ENCODE measurements around the gene BRD9. TPM values are rescaled to one million over a fixed set of nuclear protein-coding genes. Genes with fewer than 3 reads are reported as not detected.
"Not testable (repeated sequence)": the region's sequence is repeated elsewhere in the genome, so short reads cannot be mapped to it uniquely, and the experiment has no call there.

The BRD9 gene
- total and polyA plus RNA-seq, 5 donors from 2014 or later: 9.7 to 139 (median 12.7) TPM

DNA sequence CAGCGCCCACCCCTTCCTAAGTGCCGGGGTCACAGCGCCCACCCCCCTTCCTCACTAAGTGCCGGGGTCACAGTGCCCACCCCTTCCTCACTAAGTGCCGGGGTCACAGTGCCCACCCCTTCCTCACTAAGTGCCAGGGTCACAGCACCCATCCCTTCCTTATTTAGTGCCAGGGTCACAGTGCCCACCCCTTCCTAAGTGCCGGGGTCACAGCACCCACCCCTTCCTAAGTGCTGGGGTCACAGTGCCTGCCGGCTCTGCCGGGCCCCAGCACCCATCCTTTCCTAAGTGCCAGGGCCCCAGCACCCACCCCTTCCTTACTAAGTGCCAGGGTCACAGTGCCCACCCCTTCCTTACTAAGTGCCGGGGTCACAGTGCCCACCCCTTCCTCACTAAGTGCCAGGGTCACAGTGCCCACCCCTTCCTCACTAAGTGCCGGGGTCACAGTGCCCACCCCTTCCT lies 51.6 kb downstream of the BRD9 start:
- not testable (repeated sequence) for H3K36me3 Mint-ChIP-seq; H3K4me1 Mint-ChIP-seq; H3K4me3 Mint-ChIP-seq; H3K27ac ChIP-seq (ENCODE audit: insufficient read depth, low read length, poor library complexity, severe bottlenecking); H3K27me3 Mint-ChIP-seq; ATAC-seq (ENCODE audit: low read depth in 2 of 2); H3K36me3 ChIP-seq (ENCODE audit: control insufficient read depth, insufficient read depth, low read length); H3K27ac Mint-ChIP-seq; DNase-seq; H3K9me3 ChIP-seq (ENCODE audit: control insufficient read depth in 2 of 2, low read length in 2 of 2); H3K4me1 ChIP-seq (ENCODE audit: control insufficient read depth, insufficient read depth, low read length, poor library complexity, severe bottlenecking); H3K4me3 ChIP-seq (ENCODE audit: low read depth, low read length); H3K9me3 Mint-ChIP-seq; H3K27me3 ChIP-seq (ENCODE audit: control insufficient read depth, insufficient read depth, low read length)

DNA sequence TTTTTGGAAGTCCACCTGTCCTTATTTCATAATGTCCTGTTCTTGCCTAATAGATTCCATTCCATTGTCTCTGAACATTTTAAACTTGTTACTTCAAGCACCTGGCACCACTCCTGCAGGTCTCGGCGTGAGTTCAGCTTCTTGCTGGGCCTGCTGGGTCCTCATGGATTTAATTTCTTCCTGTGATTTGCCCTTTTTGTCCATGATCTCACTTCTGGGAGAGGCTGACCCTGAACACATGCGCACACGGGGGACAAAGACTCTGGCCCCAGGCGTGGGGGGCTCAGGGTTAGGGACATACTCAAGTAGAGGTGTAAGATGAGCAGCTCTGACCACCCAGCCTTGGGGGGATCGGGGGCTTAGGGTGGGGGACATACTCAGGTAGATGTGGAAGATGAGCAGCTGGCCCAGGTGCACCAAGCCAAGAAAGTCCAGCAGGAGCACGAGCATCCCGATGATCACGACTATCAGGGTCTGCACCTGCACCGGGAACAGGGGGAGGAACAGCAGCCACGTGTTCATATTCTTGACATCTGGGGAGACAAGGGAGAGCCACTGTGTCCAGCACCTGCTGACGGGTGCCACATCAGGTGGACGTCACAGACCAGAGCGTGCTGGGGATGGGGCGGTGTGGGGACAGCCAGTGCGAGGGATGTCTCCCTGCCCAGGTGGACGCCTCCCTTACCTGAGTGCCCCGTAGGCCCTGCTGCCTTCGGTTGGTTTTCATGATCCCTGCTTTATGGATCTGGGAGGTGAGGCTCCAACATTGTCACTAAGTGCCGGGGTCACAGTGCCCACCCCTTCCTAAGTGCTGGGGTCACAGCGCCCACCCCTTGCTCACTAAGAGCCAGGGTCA lies 52.3 kb downstream of the BRD9 start:
- H3K9me3 ChIP-seq (ENCODE audit: control insufficient read depth in 2 of 2, low read length in 2 of 2); DNase-seq; H3K27me3 Mint-ChIP-seq; H3K36me3 Mint-ChIP-seq; H3K9me3 Mint-ChIP-seq; H3K27ac Mint-ChIP-seq; H3K27ac ChIP-seq (ENCODE audit: insufficient read depth, low read length, poor library complexity, severe bottlenecking); H3K4me1 Mint-ChIP-seq; H3K4me3 Mint-ChIP-seq; H3K27me3 ChIP-seq (ENCODE audit: control insufficient read depth, insufficient read depth, low read length); H3K4me1 ChIP-seq (ENCODE audit: control insufficient read depth, insufficient read depth, low read length, poor library complexity, severe bottlenecking); H3K36me3 ChIP-seq (ENCODE audit: control insufficient read depth, insufficient read depth, low read length); ATAC-seq (ENCODE audit: low read depth in 2 of 2); H3K4me3 ChIP-seq (ENCODE audit: low read depth, low read length): not testable (repeated sequence)

DNA sequence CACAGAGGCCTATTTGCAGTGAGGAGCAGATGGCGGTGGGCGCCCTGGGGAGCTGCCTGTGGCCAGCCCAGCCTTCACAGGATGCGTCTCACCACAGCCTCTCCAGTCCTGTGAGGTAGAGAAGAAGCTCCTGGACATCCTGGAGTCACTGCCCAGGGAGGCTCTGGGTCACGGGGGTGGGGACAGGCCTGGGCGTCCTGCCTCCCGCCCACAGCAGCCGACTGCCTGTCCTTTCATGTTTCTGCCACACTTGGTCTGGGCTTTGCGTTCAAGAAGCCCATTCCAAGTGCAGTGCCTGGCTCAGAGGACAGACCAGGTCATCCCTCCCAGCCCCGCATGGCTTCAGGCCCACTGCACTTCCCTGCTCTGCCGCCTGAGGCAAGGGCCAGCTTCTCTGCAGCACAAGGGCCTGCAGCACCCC lies 54.2 kb downstream of the BRD9 start:
- not testable (repeated sequence) for H3K27ac Mint-ChIP-seq; ATAC-seq (ENCODE audit: low read depth in 2 of 2); H3K9me3 Mint-ChIP-seq; H3K9me3 ChIP-seq (ENCODE audit: control insufficient read depth in 2 of 2, low read length in 2 of 2); H3K4me3 Mint-ChIP-seq; H3K36me3 Mint-ChIP-seq; H3K4me3 ChIP-seq (ENCODE audit: low read depth, low read length); H3K27me3 Mint-ChIP-seq; H3K4me1 ChIP-seq (ENCODE audit: control insufficient read depth, insufficient read depth, low read length, poor library complexity, severe bottlenecking); H3K27me3 ChIP-seq (ENCODE audit: control insufficient read depth, insufficient read depth, low read length); H3K36me3 ChIP-seq (ENCODE audit: control insufficient read depth, insufficient read depth, low read length); DNase-seq; H3K27ac ChIP-seq (ENCODE audit: insufficient read depth, low read length, poor library complexity, severe bottlenecking); H3K4me1 Mint-ChIP-seq

DNA sequence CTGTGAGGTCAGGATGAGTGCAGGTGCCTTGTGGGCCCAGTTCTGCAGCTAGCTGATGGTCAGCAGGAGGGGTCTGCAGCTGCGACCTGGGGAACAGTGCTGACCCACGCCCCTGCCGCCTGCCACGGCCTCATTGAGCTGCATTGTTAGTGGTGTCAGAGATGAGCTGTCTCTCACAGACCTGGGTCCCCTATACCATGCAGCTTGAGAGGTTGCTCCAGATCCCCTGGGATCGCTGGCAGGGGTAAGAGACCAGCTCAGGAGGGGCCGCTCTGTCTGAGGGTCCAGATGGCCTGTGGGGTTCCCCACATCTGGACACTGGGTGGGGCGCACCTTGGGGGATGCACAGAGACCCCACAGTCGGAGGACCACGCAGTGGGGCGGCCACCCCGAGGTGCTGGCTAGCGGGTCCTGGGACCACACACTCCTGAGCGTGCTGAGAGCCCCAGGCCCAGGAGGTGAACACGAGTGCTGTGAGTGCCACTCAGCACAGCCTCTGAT lies 54.9 kb downstream of the BRD9 start:
- DNase-seq; H3K36me3 Mint-ChIP-seq; H3K4me1 Mint-ChIP-seq; H3K27ac Mint-ChIP-seq; H3K27me3 ChIP-seq (ENCODE audit: control insufficient read depth, insufficient read depth, low read length); H3K9me3 Mint-ChIP-seq; H3K4me1 ChIP-seq (ENCODE audit: control insufficient read depth, insufficient read depth, low read length, poor library complexity, severe bottlenecking); H3K4me3 ChIP-seq (ENCODE audit: low read depth, low read length); H3K36me3 ChIP-seq (ENCODE audit: control insufficient read depth, insufficient read depth, low read length); H3K27ac ChIP-seq (ENCODE audit: insufficient read depth, low read length, poor library complexity, severe bottlenecking); H3K4me3 Mint-ChIP-seq; H3K9me3 ChIP-seq (ENCODE audit: control insufficient read depth in 2 of 2, low read length in 2 of 2); ATAC-seq (ENCODE audit: low read depth in 2 of 2); H3K27me3 Mint-ChIP-seq: not testable (repeated sequence)

DNA sequence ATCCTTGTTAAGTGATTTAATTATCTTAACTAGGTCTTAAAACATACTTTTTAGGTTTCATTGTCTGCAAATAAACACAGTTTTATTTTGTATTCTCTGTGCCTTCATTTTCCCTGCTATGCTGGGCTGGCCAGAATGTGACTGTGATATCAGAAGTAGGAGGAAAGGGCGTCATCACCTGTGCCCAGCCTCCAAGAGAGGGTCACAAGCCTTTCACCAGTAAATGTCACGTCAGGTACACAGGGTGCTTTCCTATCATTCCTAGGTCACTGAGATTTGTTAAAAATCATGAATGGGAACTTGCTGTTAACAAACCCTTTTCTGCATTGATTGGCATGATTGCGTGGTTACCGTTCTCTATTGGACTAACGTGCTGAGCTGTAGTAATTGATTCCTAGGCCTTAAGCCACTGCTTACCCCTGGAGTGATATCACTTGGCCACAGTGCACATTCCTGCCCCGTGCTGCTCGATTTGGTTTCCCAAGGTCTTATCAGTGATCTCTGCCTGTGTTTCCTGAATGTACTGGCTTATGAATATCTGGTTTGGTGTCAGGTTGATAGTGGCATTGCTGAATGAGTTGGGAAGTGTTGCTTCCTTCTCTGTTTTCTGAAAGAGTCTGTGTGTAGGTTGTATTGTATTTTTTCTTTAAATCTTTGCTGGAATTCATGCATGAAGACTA lies 56.5 kb downstream of the BRD9 start:
- H3K9me3 Mint-ChIP-seq; H3K36me3 ChIP-seq (ENCODE audit: control insufficient read depth, insufficient read depth, low read length); H3K4me1 ChIP-seq (ENCODE audit: control insufficient read depth, insufficient read depth, low read length, poor library complexity, severe bottlenecking); DNase-seq; H3K27me3 ChIP-seq (ENCODE audit: control insufficient read depth, insufficient read depth, low read length); H3K36me3 Mint-ChIP-seq; H3K9me3 ChIP-seq (ENCODE audit: control insufficient read depth in 2 of 2, low read length in 2 of 2); H3K27me3 Mint-ChIP-seq; H3K4me1 Mint-ChIP-seq; H3K4me3 Mint-ChIP-seq; H3K27ac ChIP-seq (ENCODE audit: insufficient read depth, low read length, poor library complexity, severe bottlenecking); ATAC-seq (ENCODE audit: low read depth in 2 of 2); H3K4me3 ChIP-seq (ENCODE audit: low read depth, low read length); H3K27ac Mint-ChIP-seq: not testable (repeated sequence)

DNA sequence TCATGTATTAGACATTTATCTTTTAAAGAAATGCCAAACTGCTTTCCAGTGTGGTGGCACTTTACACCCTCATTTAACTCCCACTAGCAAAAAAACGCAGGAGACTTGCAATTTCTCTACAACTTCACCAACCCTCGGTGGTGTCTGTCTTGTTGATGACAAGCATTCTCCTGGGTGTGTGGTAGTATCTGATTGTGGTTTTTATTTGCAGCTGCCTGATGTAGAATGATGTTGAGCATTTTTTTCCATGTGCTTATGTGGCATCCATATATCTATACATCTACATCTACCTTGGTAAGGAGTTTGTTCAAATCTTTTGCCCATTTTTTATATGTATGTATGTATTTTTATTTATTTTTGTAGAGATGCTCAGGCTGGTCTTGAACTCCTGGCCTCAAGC lies 58.6 kb downstream of the BRD9 start:
- H3K4me3 ChIP-seq (ENCODE audit: low read depth, low read length); H3K27ac ChIP-seq (ENCODE audit: insufficient read depth, low read length, poor library complexity, severe bottlenecking); H3K4me3 Mint-ChIP-seq; H3K36me3 Mint-ChIP-seq; H3K4me1 Mint-ChIP-seq; H3K9me3 Mint-ChIP-seq; H3K27ac Mint-ChIP-seq; DNase-seq; H3K27me3 ChIP-seq (ENCODE audit: control insufficient read depth, insufficient read depth, low read length); ATAC-seq (ENCODE audit: low read depth in 2 of 2); H3K4me1 ChIP-seq (ENCODE audit: control insufficient read depth, insufficient read depth, low read length, poor library complexity, severe bottlenecking); H3K9me3 ChIP-seq (ENCODE audit: control insufficient read depth in 2 of 2, low read length in 2 of 2); H3K36me3 ChIP-seq (ENCODE audit: control insufficient read depth, insufficient read depth, low read length); H3K27me3 Mint-ChIP-seq: not testable (repeated sequence)

DNA sequence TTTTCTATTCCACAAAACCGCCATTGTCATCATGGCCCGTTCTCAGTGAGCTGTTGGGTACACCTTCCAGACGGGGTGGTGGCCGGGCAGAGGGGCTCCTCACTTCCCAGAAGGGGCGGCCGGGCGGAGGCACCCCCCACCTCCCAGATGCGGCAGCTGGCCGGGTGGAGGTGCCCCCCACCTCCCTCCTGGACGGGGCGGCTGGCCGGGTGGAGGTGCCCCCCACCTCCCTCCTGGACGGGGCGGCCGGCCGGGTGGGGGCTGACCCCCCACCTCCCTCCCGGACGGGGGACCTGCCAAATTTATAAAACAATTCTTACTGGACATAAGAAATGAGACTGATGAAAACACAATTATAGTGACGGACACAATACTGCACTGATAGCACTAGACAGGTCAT lies 64.4 kb downstream of the BRD9 start:
- not testable (repeated sequence) for H3K9me3 ChIP-seq (ENCODE audit: control insufficient read depth in 2 of 2, low read length in 2 of 2); H3K36me3 ChIP-seq (ENCODE audit: control insufficient read depth, insufficient read depth, low read length); H3K9me3 Mint-ChIP-seq; H3K36me3 Mint-ChIP-seq; H3K27me3 Mint-ChIP-seq; H3K4me1 Mint-ChIP-seq; H3K4me3 ChIP-seq (ENCODE audit: low read depth, low read length); H3K27me3 ChIP-seq (ENCODE audit: control insufficient read depth, insufficient read depth, low read length); DNase-seq; H3K4me1 ChIP-seq (ENCODE audit: control insufficient read depth, insufficient read depth, low read length, poor library complexity, severe bottlenecking); ATAC-seq (ENCODE audit: low read depth in 2 of 2); H3K4me3 Mint-ChIP-seq; H3K27ac Mint-ChIP-seq; H3K27ac ChIP-seq (ENCODE audit: insufficient read depth, low read length, poor library complexity, severe bottlenecking)

DNA sequence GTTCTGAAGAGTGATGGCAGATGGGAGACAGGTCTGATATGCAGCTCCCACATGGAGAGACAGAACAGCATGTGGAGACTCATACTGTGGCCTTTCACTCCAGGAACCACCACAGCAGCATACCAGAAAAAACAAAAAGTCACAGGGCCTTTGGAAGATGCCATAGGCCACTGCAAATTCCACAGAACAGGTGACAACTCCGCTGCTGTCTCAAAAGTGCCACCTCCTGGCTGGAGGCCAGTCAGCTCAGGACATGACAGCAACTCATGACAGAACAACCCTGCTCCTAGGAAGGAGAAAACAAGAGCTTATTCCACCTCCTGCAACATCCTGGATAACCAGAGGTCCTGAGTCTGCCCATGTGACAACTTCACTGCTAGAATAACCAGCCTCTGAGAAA lies 67.1 kb downstream of the BRD9 start:
- not testable (repeated sequence) for H3K4me1 ChIP-seq (ENCODE audit: control insufficient read depth, insufficient read depth, low read length, poor library complexity, severe bottlenecking); H3K9me3 Mint-ChIP-seq; H3K36me3 Mint-ChIP-seq; DNase-seq; H3K36me3 ChIP-seq (ENCODE audit: control insufficient read depth, insufficient read depth, low read length); H3K27me3 ChIP-seq (ENCODE audit: control insufficient read depth, insufficient read depth, low read length); H3K27ac Mint-ChIP-seq; H3K4me3 ChIP-seq (ENCODE audit: low read depth, low read length); H3K27ac ChIP-seq (ENCODE audit: insufficient read depth, low read length, poor library complexity, severe bottlenecking); H3K9me3 ChIP-seq (ENCODE audit: control insufficient read depth in 2 of 2, low read length in 2 of 2); H3K4me1 Mint-ChIP-seq; ATAC-seq (ENCODE audit: low read depth in 2 of 2); H3K4me3 Mint-ChIP-seq; H3K27me3 Mint-ChIP-seq
